Astrocyte of the spinal cord (primary cell): ENCODE results near the gene SPINK4.

Experiments
- DNase-seq: peaks from one replicate; pipeline ENCODE4 v3.0.0; 2011; ENCODE audit warnings: low read depth, low spot score
- H3K4me3 ChIP-seq: 2 replicates; pipeline ENCODE4 v1.5.1; 2011; ENCODE audit warnings: low read depth, mild to moderate bottlenecking, low read length, moderate library complexity
- in situ Hi-C: cut with HindIII; loops from 2 replicates; pipeline ENCODE4 v1.10.0; 2017; ENCODE audit warnings: low sequenced_read_pairs
- TF ChIP-seq, protein P1 (sequence below): IDR thresholded peaks from 2 replicates; pipeline ENCODE4 v1.5.1; 2012; ENCODE audit warnings: low read depth, mild to moderate bottlenecking, low read length, inconsistent platforms

The SPINK4 gene

DNA sequence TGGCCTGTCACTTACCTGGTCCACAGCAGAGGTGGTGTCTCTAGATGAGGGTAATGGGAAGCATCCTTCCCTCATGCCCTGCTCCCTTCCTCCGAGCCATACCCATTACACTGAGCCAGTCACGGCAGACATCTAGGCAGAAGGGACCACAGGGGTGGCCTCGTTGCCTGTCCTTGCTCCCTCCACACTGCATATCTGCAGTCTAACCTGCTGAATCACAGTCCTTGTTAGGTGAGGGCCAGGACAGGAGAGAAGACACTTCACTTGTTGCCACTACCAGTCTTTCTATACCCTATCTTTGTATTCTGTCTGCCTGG lies 18.4 kb upstream of the SPINK4 start:
- in situ Hi-C loops, result no loop called here
- DNase-seq, result no peak
- no peak overlapping the region for H3K4me3 ChIP-seq
- TF ChIP-seq, protein P1, sequence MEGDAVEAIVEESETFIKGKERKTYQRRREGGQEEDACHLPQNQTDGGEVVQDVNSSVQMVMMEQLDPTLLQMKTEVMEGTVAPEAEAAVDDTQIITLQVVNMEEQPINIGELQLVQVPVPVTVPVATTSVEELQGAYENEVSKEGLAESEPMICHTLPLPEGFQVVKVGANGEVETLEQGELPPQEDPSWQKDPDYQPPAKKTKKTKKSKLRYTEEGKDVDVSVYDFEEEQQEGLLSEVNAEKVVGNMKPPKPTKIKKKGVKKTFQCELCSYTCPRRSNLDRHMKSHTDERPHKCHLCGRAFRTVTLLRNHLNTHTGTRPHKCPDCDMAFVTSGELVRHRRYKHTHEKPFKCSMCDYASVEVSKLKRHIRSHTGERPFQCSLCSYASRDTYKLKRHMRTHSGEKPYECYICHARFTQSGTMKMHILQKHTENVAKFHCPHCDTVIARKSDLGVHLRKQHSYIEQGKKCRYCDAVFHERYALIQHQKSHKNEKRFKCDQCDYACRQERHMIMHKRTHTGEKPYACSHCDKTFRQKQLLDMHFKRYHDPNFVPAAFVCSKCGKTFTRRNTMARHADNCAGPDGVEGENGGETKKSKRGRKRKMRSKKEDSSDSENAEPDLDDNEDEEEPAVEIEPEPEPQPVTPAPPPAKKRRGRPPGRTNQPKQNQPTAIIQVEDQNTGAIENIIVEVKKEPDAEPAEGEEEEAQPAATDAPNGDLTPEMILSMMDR, result no peak

DNA sequence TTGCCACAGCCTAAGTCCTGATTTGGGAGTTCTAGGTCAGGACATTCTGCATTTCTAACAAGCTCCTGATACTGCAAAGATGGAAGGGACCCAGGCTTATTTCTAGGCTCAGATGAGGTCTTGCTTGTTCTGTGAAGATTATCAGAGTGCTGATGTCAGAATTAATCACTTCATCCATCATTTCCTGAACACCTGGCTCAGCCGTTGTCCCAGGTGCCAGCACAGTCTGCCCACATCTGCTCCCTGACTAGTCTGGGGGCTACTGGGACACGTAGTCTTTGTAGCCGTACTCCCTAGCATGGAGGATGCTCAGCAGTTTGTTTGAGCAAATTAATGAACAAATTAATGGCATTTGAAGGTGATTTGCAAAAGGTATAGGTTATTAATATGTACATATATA lies 17.9 kb upstream of the SPINK4 start:
- no peak overlapping the region for H3K4me3 ChIP-seq
- in situ Hi-C loops, result no loop called here
- TF ChIP-seq, protein P1, result no peak
- DNase-seq, result no peak

DNA sequence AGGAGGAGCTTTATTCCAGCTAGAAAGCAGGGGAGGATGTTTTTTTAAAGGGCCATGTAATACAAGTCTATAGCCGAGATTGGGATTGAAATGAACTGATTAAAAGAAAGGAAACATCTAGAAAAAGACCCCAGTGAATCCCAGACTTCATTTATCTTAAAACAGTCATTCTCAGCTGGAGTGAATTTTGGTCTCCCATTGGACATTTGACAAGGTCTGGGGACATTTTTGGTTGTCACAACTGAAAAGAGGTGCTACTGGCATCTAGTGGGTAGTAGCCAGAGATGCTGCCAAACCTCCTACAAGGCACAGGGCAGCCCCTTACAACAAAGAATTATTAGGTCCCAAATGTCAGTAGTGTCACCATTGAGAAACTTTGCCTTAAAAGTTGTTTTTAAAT lies 16.3 kb upstream of the SPINK4 start:
- in situ Hi-C loops, result no loop called here
- no peak overlapping the region for H3K4me3 ChIP-seq
- no peak for DNase-seq
- TF ChIP-seq, protein P1, result peak; percentile 16

DNA sequence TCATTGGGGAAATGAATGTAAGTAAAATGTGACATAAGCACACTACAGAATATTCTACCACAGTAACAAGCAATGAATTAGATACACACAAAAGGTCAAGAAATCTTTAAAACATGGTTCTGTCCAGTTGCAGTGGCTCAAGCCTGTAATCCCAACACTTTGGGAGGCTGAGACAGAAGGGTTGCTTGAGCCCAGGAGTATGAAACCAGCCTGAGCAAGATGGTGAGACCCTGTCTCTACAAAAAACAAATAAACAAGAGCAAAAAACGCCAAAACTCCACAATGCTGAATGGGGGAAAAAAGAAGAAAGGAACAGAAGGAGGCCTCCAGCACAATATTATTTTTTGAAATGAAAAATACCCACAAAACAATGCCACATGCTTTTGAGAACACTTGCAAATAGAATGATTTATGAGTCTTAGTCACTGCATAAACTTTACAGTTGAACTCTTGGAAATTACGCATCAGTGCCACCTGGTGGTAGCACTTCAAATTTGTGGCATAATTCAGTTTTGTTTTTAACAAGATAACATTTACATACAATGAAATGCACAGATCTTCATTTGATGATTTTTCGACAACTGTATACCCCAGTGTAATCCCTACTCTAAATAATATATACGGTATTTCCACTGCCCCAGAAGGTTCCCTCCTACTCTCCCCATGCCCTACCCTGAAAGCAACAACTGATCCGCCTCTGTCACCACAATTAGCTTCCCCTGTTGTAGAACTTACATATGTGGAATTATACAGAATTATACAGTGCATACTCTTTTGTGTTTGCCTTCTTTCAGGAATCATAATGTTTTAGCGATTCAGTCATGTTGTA lies 14.4 kb upstream of the SPINK4 start:
- no peak overlapping the region for H3K4me3 ChIP-seq
- DNase-seq, result peak; percentile 88
- TF ChIP-seq, protein P1, result peak; percentile 55
- in situ Hi-C loops, result loop anchor here (25.0 kb wide), 1 partner anchor 138 kb away; the partner anchor contains the start of gene SMU1

DNA sequence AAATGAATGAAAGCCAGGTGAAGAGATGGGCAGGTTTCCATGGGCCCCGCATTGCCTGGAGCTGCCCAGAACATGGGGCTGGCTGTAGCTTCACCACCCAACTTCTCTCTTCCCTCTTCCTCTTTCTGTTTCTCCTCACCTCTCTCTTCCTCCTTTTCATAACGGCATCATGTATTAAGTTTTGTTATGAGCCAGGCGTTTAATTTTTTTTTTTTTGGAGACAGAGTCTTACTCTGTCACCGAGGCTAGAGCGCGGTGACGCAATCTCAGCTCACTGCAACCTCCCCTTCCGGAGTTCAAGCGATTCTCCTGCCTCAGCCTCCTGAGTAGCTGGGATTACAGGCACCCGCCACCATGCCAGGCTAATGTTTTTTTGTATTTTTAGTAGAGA lies 13.0 kb upstream of the SPINK4 start:
- in situ Hi-C loops, result loop anchor here (25.0 kb wide), 1 partner anchor 140 kb away; the partner anchor contains the start of gene SMU1
- no peak for DNase-seq
- H3K4me3 ChIP-seq, result no peak overlapping the region
- TF ChIP-seq, protein P1, result no peak

DNA sequence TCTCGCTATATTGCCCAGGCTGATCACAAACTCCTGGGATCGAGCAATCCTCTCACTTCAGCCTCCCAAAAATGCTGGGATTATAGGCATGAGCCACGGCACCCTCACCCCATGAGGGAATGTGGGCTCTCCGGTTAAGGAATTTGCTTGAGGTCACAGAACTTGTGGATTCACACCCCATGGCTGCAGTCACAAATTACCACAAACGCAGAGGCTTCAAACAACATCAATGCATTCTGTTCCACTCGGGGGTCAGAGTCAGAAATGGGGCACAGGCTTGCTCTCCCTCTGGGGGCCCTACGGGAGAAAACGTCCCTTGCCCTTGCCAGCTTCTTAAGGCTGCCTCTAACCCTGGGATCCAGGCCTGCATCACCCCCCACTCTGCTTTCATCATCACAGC lies 12.2 kb upstream of the SPINK4 start:
- no peak for DNase-seq
- TF ChIP-seq, protein P1, result no peak
- no peak overlapping the region for H3K4me3 ChIP-seq
- in situ Hi-C loops, result loop anchor here (25.0 kb wide), 1 partner anchor 140 kb away; the partner anchor contains the start of gene SMU1
